GM18498 (cell line): ENCODE measurements around the gene TFB2M.

Experiments
- ATAC-seq: cut with Tn5 transposase; IDR thresholded peaks from one replicate; pipeline ENCODE4 v1.9.1; 2021; ENCODE audit warnings: mild to moderate bottlenecking, moderate library complexity; ENCODE audit not compliant: unreplicated experiment

TFB2M gene

GRCh38 chr1:246554201-246554600 is 11.9 kb downstream of the TFB2M start:
- no peak for ATAC-seq

- no peak for ATAC-seq
Observed at GRCh38 chr1:246552110-246552509, 14.0 kb downstream of the TFB2M start.

- no peak for ATAC-seq
Observed at GRCh38 chr1:246550402-246550801, 15.7 kb downstream of the TFB2M start.

GRCh38 chr1:246549665-246550064 is 16.4 kb downstream of the TFB2M start:
- no peak for ATAC-seq

GRCh38 chr1:246544001-246544400 is 22.1 kb downstream of the TFB2M start:
- ATAC-seq, result no peak

- ATAC-seq, result no peak
Observed at GRCh38 chr1:246540738-246541491, 25.1 kb downstream of the TFB2M start.

DNA sequence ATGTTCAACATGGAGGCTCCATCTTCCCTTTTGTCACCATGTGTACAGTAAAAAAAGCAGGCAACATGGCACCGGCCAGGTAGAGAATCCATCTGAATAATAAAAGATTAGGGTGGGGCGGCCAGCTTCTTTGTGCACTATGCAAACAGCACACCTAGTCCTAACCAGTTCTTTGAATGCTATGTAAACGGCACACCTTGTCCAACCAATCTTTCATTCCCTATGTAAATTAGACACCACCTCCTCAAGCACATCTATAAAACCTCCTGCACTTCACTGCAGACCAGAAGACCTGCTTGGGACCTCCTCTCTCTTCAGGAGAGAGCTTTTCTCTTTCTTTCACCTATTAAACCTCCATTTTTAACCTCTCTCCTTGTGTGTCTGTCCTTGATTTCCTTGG is 28.2 kb downstream of the TFB2M start:
- no peak for ATAC-seq

DNA sequence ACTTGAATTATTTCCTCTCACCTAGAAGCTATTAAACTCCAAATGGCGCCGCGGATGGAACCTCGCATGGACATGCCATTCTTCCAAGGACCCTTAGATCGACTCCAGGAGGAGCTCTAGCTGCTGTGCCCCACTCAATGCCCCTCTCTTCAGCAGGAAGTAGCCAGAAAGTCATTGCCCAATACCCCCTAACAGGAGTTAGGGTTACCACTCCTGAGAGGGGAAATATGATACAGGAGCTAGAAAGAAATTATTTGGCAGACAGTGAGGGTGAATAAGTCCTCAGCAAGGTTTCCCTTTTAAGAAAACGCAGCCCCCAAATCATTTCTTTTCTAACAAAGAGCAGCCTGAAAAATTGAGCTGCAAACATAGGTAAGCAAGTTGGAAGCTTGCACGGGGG is 28.6 kb downstream of the TFB2M start:
- ATAC-seq, result no peak

GRCh38 chr1:246534114-246534513 is 31.9 kb downstream of the TFB2M start:
- ATAC-seq, result no peak

GRCh38 chr1:246533371-246533905 is 32.6 kb downstream of the TFB2M start:
- ATAC-seq, result no peak

DNA sequence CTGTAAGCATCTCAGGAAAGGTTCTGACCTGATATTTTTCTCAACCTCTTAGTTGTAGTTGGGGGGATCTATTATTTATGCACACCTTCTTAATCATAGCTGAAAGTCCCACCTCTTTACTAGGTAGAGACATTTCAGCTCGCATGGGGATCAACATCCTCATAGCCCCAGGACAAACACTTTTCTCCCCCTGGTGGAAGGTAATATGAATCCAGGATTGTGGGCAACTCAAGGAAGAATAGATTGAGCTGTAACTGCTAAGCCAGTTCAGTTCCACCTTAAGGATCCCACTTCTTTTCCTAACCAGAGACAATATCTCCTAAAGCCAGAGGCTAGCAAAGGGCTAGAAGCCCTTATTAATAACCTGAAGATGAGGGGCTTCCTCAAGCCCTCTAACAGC is 33.5 kb downstream of the TFB2M start:
- no peak for ATAC-seq

GRCh38 chr1:246530482-246530881 is 35.6 kb downstream of the TFB2M start:
- no peak for ATAC-seq

DNA sequence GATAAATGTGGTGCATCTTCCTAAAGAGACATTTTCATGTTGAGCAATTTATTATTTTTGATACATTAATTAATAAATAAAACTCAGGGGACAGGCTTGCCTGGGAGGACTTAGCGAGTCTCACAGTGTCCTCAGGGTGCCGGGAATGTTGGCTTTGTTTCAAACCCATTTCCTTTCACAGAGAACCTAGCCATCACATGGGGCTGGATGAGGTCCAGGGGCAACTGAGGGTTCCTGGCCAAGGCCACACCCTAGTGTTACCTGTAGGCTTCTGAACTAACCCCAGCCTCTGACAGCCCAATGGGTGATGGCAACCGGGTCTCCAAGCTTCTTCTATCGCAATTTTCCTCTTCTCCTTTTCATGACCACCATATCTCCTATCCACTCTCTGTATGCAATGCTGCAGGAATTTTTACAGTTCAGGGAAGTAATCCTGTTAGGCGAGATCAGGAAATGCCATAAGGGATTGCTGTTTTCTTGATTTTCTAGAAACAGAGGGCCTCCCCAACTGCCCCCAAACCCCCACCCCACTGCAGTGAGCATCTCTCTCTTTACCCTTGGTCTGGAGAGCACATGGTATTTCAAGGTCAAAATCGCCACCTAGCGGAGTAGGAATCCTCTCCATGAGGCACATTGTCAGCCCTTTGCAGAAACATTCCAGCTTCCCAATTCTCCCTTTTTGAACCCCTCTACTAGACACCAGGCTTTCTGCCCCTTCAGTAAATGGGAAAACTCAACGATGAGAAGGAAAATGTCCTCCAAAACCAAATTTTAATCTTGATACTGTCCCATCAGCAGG is 36.9 kb downstream of the TFB2M start:
- ATAC-seq, result no peak

DNA sequence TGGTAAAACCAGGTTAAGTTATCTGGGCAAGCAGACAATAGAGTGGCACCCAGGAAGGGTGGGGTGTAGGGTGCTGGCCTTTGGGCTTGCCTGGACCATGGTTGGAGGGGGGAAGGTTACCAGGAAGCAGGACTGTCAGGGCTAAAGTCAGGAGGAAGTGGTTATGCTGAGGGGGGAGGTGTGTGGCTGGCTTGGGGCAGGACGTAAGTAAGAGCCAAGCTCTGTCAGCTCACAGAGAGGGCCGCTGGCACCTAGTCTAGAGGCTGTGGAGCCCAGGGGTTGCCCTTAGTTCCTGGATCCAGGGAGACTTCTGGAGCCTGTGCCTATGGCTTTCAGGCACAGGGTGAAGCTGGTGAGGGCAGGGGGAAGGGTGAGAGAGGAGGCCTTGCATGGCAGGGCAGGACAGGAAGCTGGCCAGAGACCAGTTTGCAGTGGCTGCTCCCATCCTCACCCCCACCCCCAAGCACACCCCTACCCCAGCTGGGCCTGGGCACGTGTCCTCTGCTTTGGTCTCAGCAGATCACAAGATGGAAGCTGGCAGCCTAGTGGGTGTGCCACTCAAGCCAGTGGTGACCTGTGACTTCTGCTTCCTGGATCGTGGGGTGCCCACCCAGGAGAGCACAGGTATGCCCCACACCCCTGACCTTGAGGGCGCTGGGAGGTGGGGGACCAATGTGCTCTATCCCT is 38.5 kb downstream of the TFB2M start:
- peak; percentile 72 for ATAC-seq

GRCh38 chr1:246526915-246527314 is 39.1 kb downstream of the TFB2M start:
- no peak for ATAC-seq

- no peak for ATAC-seq
Observed at GRCh38 chr1:246526380-246526779, 39.7 kb downstream of the TFB2M start.

GRCh38 chr1:246519514-246519913 is 46.5 kb downstream of the TFB2M start:
- ATAC-seq, result no peak

DNA sequence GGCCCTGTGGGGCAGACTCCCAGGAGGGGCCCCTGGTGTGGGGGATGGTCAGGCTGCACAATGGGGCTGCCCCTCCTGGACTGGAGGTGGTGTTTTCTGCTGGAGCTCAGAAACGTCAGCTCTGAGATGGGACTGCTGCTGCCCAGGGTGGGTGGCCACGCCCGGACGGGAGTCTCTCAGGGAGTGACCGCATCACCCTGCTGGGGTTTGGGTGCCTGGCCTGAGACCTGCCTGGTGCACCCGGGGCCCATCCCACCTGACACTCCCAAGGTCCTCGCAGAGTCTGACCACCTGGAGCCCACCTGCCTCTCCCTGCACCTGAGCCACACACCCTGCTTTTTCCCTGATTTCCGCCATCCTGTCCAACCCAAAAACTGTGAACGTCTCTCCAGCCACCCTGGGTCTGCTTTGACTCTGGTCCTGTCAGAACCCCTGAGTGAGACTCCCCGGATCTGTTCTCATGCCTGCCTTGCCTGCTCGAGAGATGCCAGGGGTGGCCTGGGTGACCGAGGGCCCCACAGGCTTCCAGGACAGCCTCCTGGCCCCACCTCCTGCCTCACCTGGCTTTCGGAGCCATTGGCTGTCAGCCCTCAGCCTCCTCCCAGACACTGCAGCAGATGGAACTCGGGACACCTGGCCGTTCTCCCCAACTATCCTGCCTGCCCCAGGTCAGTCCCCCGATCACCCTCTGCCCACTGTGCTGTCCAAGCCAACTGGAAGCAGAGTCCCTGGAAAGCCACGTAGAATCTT is 47.4 kb downstream of the TFB2M start:
- ATAC-seq, result no peak

DNA sequence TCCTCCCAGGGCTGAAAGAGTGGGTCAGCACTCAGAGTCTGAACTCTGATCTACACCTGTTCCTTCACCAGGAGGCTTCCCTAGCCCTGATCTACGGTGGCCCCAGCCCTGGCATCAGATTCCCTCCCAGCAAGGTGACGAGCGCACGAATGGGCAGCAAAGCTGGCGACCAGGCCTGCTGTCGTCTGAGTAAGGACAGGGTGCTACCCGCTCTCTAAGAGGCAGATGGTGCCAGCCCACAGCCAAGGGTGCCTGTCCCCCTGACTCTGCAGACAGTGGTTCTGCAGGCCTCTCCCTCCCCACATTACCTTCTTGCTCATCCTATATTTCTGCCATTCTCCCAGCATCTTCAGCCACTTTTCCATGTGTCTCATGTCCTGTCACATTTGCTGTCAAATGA is 48.7 kb downstream of the TFB2M start:
- ATAC-seq, result no peak

DNA sequence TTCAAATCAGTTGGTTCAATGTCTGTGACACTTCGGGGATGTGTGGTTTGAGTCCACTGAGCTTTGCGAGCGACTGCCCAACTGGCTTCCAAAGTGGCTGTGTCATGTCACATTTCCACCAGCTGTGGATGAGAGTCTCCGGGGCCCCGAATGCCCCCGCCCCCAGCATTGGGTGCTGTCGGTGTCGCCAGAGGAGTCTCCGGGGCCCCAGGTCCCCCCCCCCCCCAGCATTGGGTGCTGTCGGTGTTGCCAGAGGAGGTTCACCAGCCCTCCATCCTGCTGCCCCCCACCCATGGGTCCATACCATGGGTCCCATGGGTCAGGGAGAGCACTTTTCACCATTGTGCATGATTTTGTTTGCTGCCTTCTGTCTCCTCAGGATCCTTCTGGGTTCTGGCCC is 49.9 kb downstream of the TFB2M start:
- no peak for ATAC-seq
